GM23248 (cell line): Measurements from ENCODE around the gene PTPRE.

Source experiments
- EZH2 ChIP-seq: fragments of 200-600 bp; sonication (generic); IDR thresholded peaks from 2 replicates; pipeline ENCODE4 v1.6.1; 2018; ENCODE audit warnings: antibody characterized with exemption, mild to moderate bottlenecking; ENCODE audit not compliant: insufficient read depth, poor library complexity, severe bottlenecking
- EZH2phosphoT487 ChIP-seq: fragments of 200-600 bp; sonication (generic); IDR thresholded peaks from 2 replicates; pipeline ENCODE4 v1.6.1; 2018; ENCODE audit warnings: antibody characterized with exemption, moderate library complexity, mild to moderate bottlenecking, low read depth; ENCODE audit not compliant: insufficient read depth

GRCh38 chr10:127915324-127915723 is 8.4 kb downstream of the PTPRE start:
- TF ChIP-seq EZH2phosphoT487 = no peak
- TF ChIP-seq EZH2 = no peak
